Measurements from ENCODE around the gene ZFYVE9. TPM values are rescaled to one million over a fixed set of nuclear protein-coding genes. Genes with fewer than 3 reads are reported as not detected.

The ZFYVE9 gene
- total and polyA plus RNA-seq, 2 of the 13 experiments (the other 11 are each of a cell fraction or from before 2014, with no cell fraction given) = 9.2 to 19.8 TPM

GRCh38 chr1:52305417-52306226, 163.7 kb downstream of the ZFYVE9 start (continued):
- TF ChIP-seq ZNF609 (CRISPR knock-in tag; IDR thresholded peaks at IDR 0.05; ENCODE audit: borderline replicate concordance) = no peak
- TF ChIP-seq ZIK1 (CRISPR knock-in tag; IDR thresholded peaks at IDR 0.05; ENCODE audit: borderline replicate concordance, low read depth) = no peak
- TF ChIP-seq KDM6A (CRISPR knock-in tag; IDR thresholded peaks at IDR 0.05; ENCODE audit: low read depth) = peak; percentile 94
- peak; percentile 73 for TF ChIP-seq MAX (IDR thresholded peaks at IDR 0.05)
- TF ChIP-seq SP4 (CRISPR knock-in tag; IDR thresholded peaks at IDR 0.05) = peak; percentile 49
- TF ChIP-seq DNMT1 (CRISPR knock-in tag; IDR thresholded peaks at IDR 0.05) = 0 out of 2 replicates have a peak, but pooled peaks have one; percentile 27
- no peak for TF ChIP-seq YEATS2 (CRISPR knock-in tag; IDR thresholded peaks at IDR 0.05; ENCODE audit: borderline replicate concordance)
- peak in 1 of 2 experiments; percentile 49; a peak in 3 of 4 replicates for TF ChIP-seq MAFK (conservative IDR thresholded peaks at IDR 0.05 in 1 of 2, IDR thresholded peaks at IDR 0.05 in 1 of 2; ENCODE audit: low read length in 2 of 2)
- TF ChIP-seq IKZF5 (CRISPR knock-in tag; IDR thresholded peaks at IDR 0.05) = peak; percentile 51; the same call in 1 of the 2 replicates
- TF ChIP-seq ZBTB39 (CRISPR knock-in tag; IDR thresholded peaks at IDR 0.05) = no peak
- TF ChIP-seq NR2F1 (CRISPR knock-in tag; IDR thresholded peaks at IDR 0.05) = no peak; a peak in 1 of 4 replicates
- no peak for TF ChIP-seq TMF1 (CRISPR knock-in tag; IDR thresholded peaks at IDR 0.05; ENCODE audit: low read depth)
- no peak for TF ChIP-seq ZKSCAN1 (IDR thresholded peaks at IDR 0.05; ENCODE audit: low read length)
- TF ChIP-seq PCBP1 (IDR thresholded peaks at IDR 0.05; ENCODE audit: borderline replicate concordance, low read depth, low read length) = peak; percentile 78; the same call in 1 of the 2 replicates
- TF ChIP-seq MEIS2 (CRISPR knock-in tag; IDR thresholded peaks at IDR 0.05) = 0 out of 2 replicates have a peak, but pooled peaks have one; percentile 50
- no peak for TF ChIP-seq ZSCAN20 (CRISPR knock-in tag; IDR thresholded peaks at IDR 0.05; ENCODE audit: borderline replicate concordance)
- TF ChIP-seq GTF3A (CRISPR knock-in tag; conservative IDR thresholded peaks at IDR 0.05) = no peak
- peak; percentile 61; the same call in 1 of the 2 replicates for TF ChIP-seq POGK (CRISPR knock-in tag; conservative IDR thresholded peaks at IDR 0.05)

Data from HepG2 (cell line).